Activated naive CD4-positive, alpha-beta T cell treated with anti-CD3 and anti-CD28 coated beads, Interleukin-2, amount 50 U/mL, for 16 hours (primary cell): Measurements from ENCODE around the gene DNAAF2.
"Not testable (repeated sequence)": the region's sequence is repeated elsewhere in the genome, so short reads cannot be mapped to it uniquely, and the experiment has no call there.

Source experiments
- DNase-seq: peaks from one replicate; pipeline ENCODE4 v3.0.0-alpha.2; 2020

The DNAAF2 gene

GRCh38 chr14:49634547-49635334 lies at the start of gene DNAAF2:
Gene DNAAF2, minus strand, starts transcription at chr14:49635244. Its CDS starts 95 bp downstream, at chr14:49635149.
- peak; percentile 73 for DNase-seq

GRCh38 chr14:49679271-49679670 lies 44.2 kb upstream of the DNAAF2 start:
- DNase-seq = no peak

- no peak for DNase-seq
Measured at GRCh38 chr14:49677643-49678042, 42.6 kb upstream of the DNAAF2 start.

- no peak for DNase-seq
Measured at GRCh38 chr14:49673586-49673985, 38.5 kb upstream of the DNAAF2 start.

GRCh38 chr14:49670475-49670874 lies 35.4 kb upstream of the DNAAF2 start:
- no peak for DNase-seq

- DNase-seq = no peak
Measured at GRCh38 chr14:49659526-49660455, 24.7 kb upstream of the DNAAF2 start.

- not testable (repeated sequence) for DNase-seq
Measured at GRCh38 chr14:49657500-49657899, 22.5 kb upstream of the DNAAF2 start.

GRCh38 chr14:49654511-49654910 lies 19.5 kb upstream of the DNAAF2 start:
- DNase-seq = no peak

- no peak for DNase-seq
Measured at GRCh38 chr14:49653508-49653907, 18.5 kb upstream of the DNAAF2 start.

- no peak for DNase-seq
Measured at GRCh38 chr14:49642163-49642562, 7.1 kb upstream of the DNAAF2 start.

GRCh38 chr14:49641697-49642129 lies 6.7 kb upstream of the DNAAF2 start:
- no peak for DNase-seq

- DNase-seq = no peak
Measured at GRCh38 chr14:49640540-49641417, 5.7 kb upstream of the DNAAF2 start.

- DNase-seq = no peak
Measured at GRCh38 chr14:49637534-49638078, 2.6 kb upstream of the DNAAF2 start.

GRCh38 chr14:49636866-49637265 lies 1.8 kb upstream of the DNAAF2 start:
- DNase-seq = no peak

- DNase-seq = peak; percentile 96
Measured at GRCh38 chr14:49633640-49634546, 1.2 kb downstream of the DNAAF2 start.

GRCh38 chr14:49623941-49624839 lies 10.9 kb downstream of the DNAAF2 start:
- DNase-seq = no peak

- no peak for DNase-seq
Measured at GRCh38 chr14:49623387-49623786, 11.7 kb downstream of the DNAAF2 start.

GRCh38 chr14:49622022-49622607 lies 12.9 kb downstream of the DNAAF2 start:
- no peak for DNase-seq

- peak; percentile 67 for DNase-seq
Measured at GRCh38 chr14:49621114-49621881, 13.7 kb downstream of the DNAAF2 start.
